ENCODE measurements around the gene C11orf54. TPM values are rescaled to one million over a fixed set of nuclear protein-coding genes. Genes with fewer than 3 reads are reported as not detected.
A peak's percentile ranks its signal among the peaks of the same experiment; 100 is the strongest.

The C11orf54 gene
- total RNA-seq, 1 donor from 2014 or later = 22.2 TPM

DNA sequence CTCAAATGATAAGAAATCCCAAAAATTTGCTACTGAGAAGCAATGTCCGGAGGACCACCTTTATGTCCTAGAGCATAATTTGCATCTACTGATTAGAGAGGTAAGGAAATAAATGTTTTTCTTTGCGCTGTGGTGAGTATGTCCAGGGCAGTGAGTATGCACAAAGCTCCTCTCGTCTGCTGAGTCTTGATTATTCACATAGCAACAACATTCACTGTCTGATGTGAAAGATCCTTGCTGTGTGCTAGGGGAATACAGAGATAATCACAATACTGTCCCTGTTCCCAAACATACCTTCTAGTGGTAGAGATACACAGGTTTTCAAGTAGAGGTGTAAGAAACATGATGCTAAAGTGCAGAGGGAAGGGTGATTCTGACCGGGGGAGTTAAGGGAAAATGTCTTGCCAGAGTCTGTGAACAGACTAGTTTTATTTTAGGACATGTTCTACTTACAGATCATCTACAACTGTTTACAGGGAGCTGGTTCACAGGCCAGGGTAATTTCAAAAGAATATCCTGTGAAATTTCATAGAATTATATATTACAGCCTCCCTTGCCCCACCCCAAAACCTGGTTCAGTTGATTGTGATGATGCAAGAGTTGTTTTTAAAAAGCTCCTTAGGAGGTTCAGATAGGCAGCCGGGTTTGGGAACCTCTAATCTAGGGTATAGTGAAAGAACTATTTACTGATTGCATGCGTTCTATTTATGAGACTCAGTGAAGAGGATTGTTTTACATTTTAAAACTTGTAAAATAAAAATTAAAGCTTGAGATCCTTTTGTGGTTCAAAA is 55.2 kb downstream of the C11orf54 start:
- Mint-ChIP-seq H3K4me3 (no peak overlapping the region), H3K27ac (peak overlapping the region; percentile 23), H3K9me3 (no peaks in the 10 kb centered on the region), H3K4me1 (peaks cover 3% of the 10 kb centered on the region), H3K27me3 (no peaks in the 10 kb centered on the region), H3K36me3 (ENCODE audit: low read depth) (peaks cover 70% of the 10 kb centered on the region)
- intact Hi-C loops (cut with micrococcal nuclease) = no loop called here
- DNase-seq = no peak

DNA sequence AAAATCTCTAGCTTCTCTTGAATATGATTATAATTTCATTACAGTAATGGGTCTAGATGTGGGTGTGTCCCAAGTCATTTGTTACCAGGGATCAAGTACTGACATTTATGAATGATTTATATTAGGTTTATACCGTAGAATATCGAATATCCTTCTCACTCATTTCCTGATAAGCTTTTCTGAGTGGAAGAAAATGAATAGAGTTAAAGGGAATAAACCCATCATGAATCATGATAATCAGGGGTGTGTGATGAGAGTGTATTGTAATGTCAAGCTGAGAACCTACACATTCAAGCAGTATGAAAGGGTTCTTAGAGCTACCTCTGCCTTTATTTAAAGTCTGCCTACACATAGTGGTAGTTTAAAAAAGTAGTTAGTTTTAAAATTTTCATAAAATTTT is 59.9 kb downstream of the C11orf54 start:
- peaks cover 62% of the 10 kb centered on the region for H3K36me3 Mint-ChIP-seq (ENCODE audit: low read depth)
- DNase-seq = no peak
- no peak overlapping the region for H3K4me3 Mint-ChIP-seq
- H3K9me3 Mint-ChIP-seq = no peaks in the 10 kb centered on the region
- H3K4me1 Mint-ChIP-seq = peaks cover 2% of the 10 kb centered on the region
- intact Hi-C loops (cut with micrococcal nuclease) = no loop called here
- no peaks in the 10 kb centered on the region for H3K27me3 Mint-ChIP-seq
- no peak overlapping the region for H3K27ac Mint-ChIP-seq

DNA sequence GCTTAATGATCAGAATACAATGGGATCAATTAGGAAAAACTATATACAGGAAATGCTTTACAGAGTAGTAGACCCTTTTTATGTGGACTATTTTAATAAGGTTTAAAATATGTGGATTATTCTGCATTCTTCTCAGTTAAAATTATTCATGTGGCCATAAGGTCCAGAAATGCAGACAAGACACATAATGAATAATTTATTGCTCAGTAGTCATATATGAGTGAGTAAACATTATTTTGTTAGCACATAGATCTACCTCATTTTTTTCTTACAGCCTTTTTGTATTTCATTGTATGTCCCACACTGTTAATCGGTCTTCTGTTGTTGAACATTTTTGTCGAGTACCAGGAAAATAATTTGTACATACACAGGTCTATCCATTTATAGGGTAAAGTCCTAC is 63.4 kb downstream of the C11orf54 start:
- intact Hi-C loops (cut with micrococcal nuclease) = no loop called here
- Mint-ChIP-seq H3K36me3 (ENCODE audit: low read depth) (peaks cover 56% of the 10 kb centered on the region), H3K27ac (no peak overlapping the region)

DNA sequence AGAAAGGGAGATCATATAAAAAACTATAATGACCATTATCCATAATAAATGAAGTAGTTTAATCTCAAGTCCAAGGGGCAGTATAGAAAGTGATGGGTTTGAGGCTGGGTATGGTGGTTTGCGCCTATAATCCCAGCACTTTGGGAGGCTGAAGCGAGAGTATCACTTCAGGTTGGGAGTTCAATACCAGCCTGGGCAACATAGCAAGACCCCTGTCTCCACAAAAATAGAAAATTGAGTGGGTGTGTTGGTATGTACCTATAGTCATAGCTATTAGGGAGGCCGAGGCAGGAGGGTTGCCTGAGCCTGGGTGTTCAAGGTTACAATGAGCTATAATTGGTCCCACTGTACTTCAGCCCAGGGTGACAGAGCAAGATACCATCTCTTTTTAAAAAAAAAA is 66.5 kb downstream of the C11orf54 start:
- no peak overlapping the region for H3K4me3 Mint-ChIP-seq

More for the DNA sequence above, 63.4 kb downstream of the C11orf54 start:
- DNase-seq = no peak
- H3K9me3 Mint-ChIP-seq = no peaks in the 10 kb centered on the region
- no peaks in the 10 kb centered on the region for H3K27me3 Mint-ChIP-seq
- H3K4me1 Mint-ChIP-seq = peaks cover 2% of the 10 kb centered on the region
- no peak overlapping the region for H3K4me3 Mint-ChIP-seq

DNA sequence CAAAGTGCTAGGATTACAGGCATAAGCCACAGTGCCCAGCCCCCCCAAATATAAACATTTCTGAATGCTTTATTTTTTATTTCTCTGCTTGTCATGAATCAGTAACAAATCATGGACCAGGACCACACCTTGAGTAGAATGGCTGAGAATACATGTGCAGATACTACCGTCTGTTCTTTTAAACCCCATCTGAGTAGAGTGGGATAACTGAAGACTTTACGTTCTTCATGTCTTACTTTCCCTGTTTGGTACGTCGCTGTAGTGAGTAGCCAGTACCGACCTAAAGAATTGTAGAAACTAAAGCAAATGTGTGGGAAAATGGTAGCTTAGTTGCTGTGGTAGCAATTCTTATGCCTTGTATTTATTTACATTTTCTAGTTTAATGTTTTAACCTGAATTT is 72.5 kb downstream of the C11orf54 start:
- intact Hi-C loops (cut with micrococcal nuclease) = no loop called here
- Mint-ChIP-seq H3K4me3 (no peak overlapping the region), H3K4me1 (no peaks in the 10 kb centered on the region), H3K36me3 (ENCODE audit: low read depth) (peaks cover 59% of the 10 kb centered on the region), H3K9me3 (no peaks in the 10 kb centered on the region), H3K27ac (no peak overlapping the region), H3K27me3 (no peaks in the 10 kb centered on the region)
- no peak for DNase-seq

More for the DNA sequence above, 66.5 kb downstream of the C11orf54 start:
- Mint-ChIP-seq H3K9me3 (no peaks in the 10 kb centered on the region), H3K36me3 (ENCODE audit: low read depth) (peaks cover 63% of the 10 kb centered on the region), H3K4me1 (peaks cover 2% of the 10 kb centered on the region), H3K27ac (no peak overlapping the region), H3K27me3 (no peaks in the 10 kb centered on the region)
- intact Hi-C loops (cut with micrococcal nuclease) = no loop called here
- no peak for DNase-seq

Other genes starting within 250 kb of the C11orf54 start
- 30.0 and 33.7 TPM in 2 replicates for gene SMCO4, start 198.3 kb upstream of the C11orf54 start, total RNA-seq
- 30.3 and 32.2 TPM in 2 replicates for gene CEP295, start 80.0 kb upstream of the C11orf54 start, total RNA-seq
- gene TAF1D, start 177 bp upstream of the C11orf54 start, total RNA-seq = 328 and 342 TPM in 2 replicates
- 48.5 and 55.1 TPM in 2 replicates for gene MED17, start 42.6 kb downstream of the C11orf54 start, total RNA-seq
- gene VSTM5, start 108.9 kb downstream of the C11orf54 start, total RNA-seq = not detected in 2 replicates